Stimulated activated CD4-positive, alpha-beta T cell treated with anti-CD3 and anti-CD28 coated beads, Interleukin-1b, Interleukin-23, amount 100 ng/mL, for 48 hours (primary cell): ENCODE data around the gene ANAPC16.
A peak's percentile ranks its signal among the peaks of the same experiment; 100 is the strongest.
"Not testable (repeated sequence)": the region's sequence is repeated elsewhere in the genome, so short reads cannot be mapped to it uniquely, and the experiment has no call there.

ENCODE experiments used
- DNase-seq: peaks from one replicate; pipeline ENCODE4 v3.0.0-alpha.2; 2020

ANAPC16 gene

DNA sequence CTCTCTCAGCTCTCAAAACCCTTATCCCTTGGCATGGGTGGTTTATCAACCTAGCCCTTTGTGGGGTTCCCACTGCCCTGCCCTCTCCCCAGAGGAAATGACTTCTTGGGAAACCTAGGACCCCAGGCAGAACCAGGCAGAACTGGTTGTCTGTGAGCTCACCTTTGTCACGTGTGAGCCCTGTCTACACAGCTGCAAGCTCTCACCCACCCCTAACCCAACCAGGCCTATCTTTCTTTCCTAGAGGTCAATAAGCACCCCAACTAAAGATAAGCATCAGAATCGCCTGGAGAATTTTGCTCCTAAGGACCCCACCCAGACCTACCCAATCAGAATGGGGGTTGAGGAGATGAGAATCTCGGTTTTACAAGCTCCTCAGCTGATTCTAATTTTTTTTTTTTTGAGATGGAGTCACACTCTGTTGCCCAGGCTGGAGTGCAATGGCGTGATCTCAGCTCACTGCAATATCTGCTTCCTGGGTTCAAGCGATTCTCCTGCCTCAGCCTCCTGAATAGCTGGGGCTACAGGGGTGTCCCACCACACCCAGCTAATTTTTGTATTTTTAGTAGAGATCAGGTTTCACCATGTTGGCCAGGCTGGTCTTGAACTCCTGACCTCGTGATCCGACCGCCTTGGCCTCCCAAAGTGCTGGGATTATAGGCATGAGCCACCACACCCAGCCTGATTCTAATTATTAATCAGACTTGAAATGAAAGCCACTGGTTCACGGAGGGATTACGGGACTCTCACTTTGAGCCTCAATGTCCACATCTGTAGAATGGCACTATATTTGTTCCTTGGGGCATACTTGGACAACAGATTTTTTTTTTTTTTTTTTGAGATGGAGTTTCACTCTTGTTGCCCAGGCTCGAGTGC lies 50.4 kb downstream of the ANAPC16 start:
- no peak for DNase-seq

GRCh38 chr10:72267381-72267780 lies 51.6 kb downstream of the ANAPC16 start:
- no peak for DNase-seq

DNA sequence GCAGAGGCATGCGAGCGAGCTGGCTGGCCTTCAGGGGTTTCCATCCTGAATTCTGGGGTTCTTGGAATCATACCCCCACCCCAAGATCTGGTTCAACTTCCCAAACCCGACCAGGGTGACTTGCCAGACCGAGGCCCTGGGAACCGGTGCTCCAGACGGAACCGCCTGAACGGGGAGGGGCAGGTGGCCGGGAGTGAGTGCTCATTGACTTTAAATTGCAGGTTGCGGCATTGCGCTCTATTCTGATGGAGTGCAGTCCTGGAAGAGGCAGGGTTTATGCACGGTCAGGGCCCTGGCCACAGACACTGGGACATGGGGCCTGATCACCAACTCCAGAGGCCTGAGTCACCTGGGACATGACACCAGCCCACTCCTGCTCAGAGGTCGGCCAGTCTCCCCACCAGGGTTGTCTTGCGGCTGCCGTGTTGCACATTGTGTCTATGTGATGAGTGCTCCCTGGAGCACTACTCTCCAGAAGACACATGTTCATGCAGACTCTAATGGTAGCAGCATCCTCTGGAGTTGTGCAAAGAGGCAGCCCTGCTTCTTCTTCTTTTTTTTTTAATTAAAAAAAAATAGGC lies 52.1 kb downstream of the ANAPC16 start:
- no peak for DNase-seq

DNA sequence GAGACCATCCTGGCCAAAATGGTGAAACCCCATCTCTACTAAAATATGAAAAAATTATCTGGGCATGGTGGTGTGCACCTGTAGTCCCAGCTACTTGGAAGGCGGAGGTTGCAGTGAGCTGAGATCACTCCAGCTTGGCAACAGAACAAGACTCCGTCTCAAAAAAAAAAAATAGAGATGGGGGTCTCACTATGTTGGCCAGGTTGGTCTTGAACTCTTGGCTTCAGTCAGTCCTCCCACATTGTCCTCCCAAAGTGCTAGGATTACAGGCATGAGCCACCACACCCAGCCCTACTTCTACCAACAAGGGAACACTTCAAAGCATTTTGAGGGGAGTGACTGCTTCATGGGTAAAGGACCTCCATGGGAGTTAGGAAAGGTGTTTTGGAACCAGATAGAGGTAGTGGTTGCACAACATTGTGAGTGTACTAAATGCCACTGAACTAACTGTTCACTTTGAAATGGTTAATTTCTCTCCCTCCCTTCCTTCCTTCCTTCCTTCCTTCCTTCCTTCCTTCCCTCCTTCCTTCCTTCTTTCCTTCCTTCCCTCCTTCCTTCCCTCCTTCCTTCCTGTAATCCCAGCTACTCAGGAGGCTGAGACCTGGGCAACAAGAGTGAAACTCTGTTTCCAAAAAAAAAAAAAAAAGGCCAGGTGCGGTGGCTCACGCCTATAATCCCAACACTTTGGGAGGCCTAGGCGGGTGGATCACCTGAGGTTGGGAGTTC lies 52.8 kb downstream of the ANAPC16 start:
- DNase-seq = not testable (repeated sequence)

- DNase-seq = no peak
These were observed 54.9 kb downstream of the ANAPC16 start for GRCh38 chr10:72270607-72271281.

DNA sequence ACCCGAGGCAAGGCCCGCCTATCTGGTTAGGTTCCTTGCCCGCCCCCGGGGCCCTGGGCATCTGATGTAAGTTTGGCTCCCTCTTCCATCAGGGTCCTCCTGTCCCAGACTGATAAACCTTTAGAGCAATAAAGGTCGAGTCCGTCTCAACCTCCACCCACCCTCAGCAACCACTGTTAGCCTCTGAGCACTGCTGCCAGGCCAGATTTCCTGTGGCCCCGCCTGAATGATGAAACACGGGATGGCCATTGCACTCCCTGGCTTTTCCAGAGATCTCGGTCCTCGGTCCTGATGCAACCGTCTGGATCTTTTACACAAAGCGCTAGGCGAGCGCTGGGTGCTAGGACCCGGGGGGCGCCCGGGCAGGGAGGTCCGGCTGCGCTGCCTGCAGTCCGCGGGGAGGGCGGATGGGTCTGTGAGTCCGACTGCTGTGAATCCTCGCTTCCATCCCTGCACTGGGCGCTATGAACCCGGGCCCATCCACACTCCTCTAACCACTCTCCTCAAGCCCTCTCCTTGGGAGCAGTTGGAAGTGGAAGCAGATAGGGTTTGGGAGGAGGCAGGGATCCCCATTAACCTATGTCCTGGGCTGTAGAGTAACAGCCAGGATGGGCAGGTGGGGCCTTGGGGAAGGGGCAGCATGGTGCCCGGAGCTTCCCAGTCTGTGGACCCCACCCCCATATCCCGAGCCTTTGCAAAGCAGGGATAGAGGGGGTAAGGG lies 57.0 kb downstream of the ANAPC16 start:
- DNase-seq = peak; percentile 52

- peak; percentile 99 for DNase-seq
These were observed 57.8 kb downstream of the ANAPC16 start, which contains the start of gene DDIT4 for GRCh38 chr10:72273410-72274212. Gene DDIT4 (plus strand): TSS chr10:72273924. CDS start chr10:72274217, 293 bp downstream.

DNA sequence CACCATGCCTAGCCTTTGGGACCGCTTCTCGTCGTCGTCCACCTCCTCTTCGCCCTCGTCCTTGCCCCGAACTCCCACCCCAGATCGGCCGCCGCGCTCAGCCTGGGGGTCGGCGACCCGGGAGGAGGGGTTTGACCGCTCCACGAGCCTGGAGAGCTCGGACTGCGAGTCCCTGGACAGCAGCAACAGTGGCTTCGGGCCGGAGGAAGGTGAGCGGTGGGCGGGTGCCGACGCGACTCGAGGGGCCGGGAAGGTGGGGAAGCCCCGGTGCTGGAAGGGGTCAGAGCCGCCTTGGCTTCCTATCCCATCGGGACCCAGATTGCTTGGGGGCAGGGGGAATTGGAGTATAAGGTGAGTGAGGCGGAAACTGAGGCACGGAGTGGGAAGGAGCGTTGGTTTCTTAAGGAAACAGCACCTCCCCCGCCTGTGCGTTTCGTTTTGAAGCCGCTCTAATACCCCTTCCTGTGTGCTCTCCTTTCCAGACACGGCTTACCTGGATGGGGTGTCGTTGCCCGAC lies 58.5 kb downstream of the ANAPC16 start:
- peak; percentile 25 for DNase-seq

- DNase-seq = peak; percentile 76
These were observed 59.0 kb downstream of the ANAPC16 start for GRCh38 chr10:72274730-72275350.

- peak; percentile 48 for DNase-seq
These were observed 59.7 kb downstream of the ANAPC16 start for GRCh38 chr10:72275351-72276012.

GRCh38 chr10:72276013-72276387 lies 60.2 kb downstream of the ANAPC16 start:
- DNase-seq = peak; percentile 60

DNA sequence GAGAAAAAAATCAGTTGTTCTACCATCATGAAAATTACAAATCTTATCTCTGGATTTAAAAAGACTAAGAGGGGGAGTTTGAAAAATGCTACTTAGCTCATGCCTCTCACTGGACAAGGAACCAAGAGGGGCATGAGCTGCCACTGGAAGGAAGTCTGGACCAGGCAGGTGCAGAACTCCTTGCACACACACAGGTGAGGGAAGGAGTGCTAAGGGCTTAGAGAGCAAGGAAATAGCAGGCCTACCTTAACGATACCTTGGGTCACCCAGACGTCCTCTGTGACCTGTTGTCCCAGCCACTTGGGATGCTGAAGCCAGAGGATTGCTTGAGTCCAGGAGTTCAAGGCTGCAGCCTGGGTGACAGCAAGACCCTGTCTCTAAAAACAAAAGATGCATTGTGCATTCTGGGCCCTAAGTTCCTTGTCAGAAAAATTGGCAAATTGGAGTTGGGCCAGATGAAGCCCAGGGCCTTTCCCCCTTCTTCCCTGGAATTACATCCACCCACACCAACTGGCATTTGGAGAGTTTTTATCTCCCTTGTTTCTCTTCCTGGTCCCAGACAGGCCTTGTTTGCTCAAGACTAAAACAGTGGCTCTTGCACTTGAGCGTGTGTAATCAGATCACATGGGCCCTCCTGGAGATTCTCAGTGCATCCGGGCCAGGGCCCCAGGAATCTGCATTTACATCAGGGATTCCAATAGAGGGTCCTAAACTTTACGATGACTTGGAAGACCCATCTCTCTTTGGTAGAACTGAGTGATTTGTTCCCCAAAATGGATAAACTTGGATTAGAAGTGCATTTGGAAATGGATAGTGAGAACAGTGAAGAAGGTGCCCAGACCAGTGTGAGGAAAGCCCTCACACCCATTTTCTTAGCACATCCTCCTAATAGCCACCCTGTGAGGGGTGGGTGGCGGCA lies 60.9 kb downstream of the ANAPC16 start:
- DNase-seq = peak; percentile 24

DNA sequence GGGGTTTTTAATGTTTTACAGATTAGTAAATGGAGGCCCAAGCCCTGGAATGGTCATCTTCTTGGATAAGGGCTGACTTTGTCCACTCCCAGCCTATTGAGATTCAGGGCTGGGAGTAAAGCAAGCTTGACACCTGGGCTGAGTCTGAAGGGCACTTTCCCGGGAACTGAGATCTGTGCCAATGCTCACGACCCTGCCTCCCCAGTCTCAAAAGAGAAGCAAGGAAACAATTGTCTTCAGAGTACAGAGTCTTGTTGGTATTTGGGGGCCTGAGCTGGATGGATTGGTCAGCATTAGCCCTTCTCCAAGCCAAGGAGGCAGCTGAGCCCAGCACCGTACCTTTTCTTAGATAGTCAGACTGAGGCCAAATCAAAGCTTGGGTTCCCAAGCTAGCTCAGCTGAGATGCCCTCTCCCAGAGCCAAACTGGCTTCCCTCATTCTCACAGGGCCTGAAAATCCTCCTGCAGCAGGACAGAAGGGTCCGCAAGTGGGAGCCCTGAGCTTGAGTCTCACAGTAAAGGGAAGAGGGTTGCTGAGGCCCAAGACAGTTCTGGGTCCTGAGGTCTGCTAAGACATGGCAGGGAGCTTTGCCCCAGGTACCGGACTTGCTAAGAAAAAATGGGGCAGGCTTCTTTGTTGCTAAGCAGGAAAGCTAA lies 61.7 kb downstream of the ANAPC16 start:
- DNase-seq = no peak

GRCh38 chr10:72277996-72278667 lies 62.3 kb downstream of the ANAPC16 start:
- no peak for DNase-seq

GRCh38 chr10:72278668-72279393 lies 63.0 kb downstream of the ANAPC16 start:
- DNase-seq = no peak

DNA sequence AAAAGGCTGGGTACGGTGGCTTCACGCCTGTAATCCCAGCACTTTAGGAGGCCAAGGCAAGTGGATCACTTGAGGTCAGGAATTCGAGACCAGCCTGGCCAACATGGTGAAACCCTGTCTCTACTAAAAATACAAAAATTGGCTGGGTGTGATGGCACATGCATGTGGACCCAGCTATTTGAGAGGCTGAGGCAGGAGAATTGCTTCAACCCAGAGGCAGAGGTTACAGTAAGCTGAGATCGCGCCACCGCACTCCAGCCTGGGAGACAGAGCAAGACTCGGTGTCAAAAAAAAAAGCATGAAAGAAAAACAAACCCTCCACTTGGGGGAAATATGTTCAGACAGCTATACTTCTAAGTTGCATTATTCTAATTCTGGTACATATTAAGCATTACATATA lies 63.8 kb downstream of the ANAPC16 start:
- DNase-seq = not testable (repeated sequence)

DNA sequence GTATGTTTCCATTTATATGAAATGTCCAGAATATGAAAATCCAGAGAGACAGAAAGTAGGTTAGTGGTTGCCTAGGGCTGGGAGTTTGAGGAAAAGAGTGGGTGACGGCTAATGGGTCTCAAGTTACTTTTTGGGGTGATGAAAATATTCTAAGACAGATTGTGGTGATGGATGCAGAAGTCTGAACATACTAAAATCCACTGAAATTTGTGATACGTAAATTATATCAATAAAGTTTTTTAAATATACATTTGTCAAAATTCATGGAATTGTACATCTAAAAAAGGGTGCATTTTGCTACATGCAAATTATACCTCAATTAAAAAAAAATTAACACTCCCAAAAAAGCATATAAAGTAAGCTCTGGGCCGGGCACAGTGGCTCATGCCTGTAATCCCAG lies 67.3 kb downstream of the ANAPC16 start:
- no peak for DNase-seq
